GM10847 (cell line): Measurements from ENCODE around the gene TBC1D17.

Experiments used
- POLR2A ChIP-seq: IDR thresholded peaks from 2 replicates; pipeline ENCODE4 v1.6.1; 2011; ENCODE audit not compliant: insufficient read length; ENCODE audit errors: extremely low read depth

TBC1D17 gene

GRCh38 chr19:49907745-49908446 lies 30.4 kb downstream of the TBC1D17 start:
- TF ChIP-seq POLR2A, result no peak

GRCh38 chr19:49908480-49909420 lies 31.2 kb downstream of the TBC1D17 start:
- TF ChIP-seq POLR2A, result no peak

GRCh38 chr19:49910179-49910578 lies 32.7 kb downstream of the TBC1D17 start:
- no peak for TF ChIP-seq POLR2A

GRCh38 chr19:49911381-49912145 lies 34.1 kb downstream of the TBC1D17 start:
- TF ChIP-seq POLR2A, result peak; percentile 30

DNA sequence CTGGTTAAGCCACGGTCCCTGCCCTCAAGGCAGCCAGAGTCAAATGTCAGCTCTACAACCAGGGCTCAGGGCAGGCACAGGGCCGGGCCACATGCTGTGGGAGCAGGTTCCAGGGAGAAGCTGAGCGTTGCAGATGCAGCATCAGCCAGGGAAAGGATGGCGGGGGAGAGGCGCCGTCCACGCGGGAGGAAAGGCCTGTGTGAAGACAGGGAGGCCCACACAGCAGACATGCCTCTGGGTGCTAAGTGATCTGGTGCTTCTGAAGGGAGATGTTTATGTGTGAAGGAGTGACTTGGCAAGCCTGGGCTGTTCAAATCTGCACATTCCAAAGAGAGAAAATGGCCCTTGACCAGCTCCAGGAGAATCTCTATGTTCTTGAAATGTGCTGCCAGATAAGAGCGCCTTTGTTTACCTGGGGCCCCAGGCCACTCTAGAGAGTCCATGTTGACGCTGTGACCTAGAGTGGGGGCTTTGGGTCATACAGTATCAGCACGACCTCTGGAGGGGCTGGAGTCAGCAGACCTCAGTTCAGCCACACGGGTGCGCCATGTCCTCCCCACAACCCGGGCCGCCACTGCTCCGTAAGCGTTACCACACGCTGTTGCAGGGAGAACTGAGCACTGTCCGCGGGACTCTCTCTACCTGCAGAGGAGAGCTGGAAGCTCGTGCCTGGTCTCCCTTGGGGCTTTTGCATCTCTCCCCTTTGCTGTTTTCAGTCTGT lies 35.6 kb downstream of the TBC1D17 start:
- TF ChIP-seq POLR2A, result no peak

- TF ChIP-seq POLR2A, result no peak
These were observed 36.2 kb downstream of the TBC1D17 start for GRCh38 chr19:49913720-49914119.

- TF ChIP-seq POLR2A, result no peak
These were observed 37.8 kb downstream of the TBC1D17 start for GRCh38 chr19:49915271-49915670.

- no peak for TF ChIP-seq POLR2A
These were observed 39.6 kb downstream of the TBC1D17 start for GRCh38 chr19:49916839-49917733.

DNA sequence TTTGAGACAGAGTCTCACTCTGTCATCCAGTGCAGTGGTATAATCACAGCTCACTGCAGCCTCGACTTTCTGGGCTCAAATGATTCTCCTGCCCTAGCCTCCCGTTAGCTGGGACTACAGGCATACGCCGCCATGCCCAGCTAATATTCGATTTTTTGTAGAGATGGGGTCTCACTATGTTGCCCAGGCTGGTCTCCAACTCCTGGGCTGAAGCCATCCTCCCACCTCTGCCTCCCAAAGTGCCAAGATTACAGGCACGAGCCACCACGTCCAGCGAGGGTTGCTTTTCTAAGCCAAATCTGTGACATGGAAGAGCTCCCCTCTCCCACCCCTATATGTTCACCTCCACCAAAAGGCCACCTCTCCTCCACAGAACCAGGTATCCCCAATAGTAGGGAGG lies 40.6 kb downstream of the TBC1D17 start:
- no peak for TF ChIP-seq POLR2A

- no peak for TF ChIP-seq POLR2A
These were observed 43.3 kb downstream of the TBC1D17 start for GRCh38 chr19:49920624-49921363.

DNA sequence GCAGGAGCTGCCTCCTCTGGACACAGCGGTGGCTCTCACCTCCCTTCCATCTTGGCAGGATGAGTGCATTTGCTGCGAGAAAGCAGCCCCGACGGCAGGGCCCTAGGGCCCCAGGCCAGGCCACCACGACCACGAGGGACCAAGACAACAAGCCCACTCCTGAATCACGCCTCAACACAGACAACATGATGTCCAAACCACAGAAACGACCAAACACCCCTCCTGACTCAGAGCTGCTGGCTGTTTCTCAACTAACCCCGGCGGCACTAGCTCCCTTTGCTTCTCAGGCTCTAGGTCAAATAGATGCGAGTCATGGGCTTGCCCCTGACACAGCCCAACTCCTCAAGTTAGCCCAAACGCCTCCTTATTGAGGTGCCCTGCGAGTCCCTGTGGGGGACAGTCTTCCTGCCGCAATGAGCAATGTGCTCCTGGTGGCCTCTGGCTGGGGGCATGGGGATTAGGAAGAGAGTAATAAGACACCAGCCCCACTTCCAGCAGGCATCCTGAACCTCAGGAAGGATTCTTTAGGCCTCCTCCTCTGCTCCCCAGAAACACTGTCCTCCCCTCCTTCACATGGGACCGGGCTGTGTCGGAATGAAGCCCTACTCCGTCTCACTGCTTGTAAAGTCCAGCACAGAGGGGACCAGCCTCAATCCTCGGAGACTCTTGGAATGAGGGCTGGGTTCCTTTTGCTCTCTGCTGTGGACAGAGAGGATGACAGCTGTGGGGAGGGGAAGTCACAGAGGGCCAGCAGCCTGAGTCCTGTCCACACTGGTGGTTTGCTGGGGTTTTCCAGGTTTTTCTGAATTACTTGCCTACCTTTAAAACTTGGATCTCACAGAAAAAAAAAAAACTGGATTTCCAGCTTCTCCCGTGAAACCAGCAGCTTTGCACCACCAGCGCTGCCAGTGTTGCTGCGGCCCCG lies 44.6 kb downstream of the TBC1D17 start:
- TF ChIP-seq POLR2A, result no peak
